OCI-M2 (cell line): ENCODE results near the gene CLTA.
"Not testable (repeated sequence)": the region's sequence is repeated elsewhere in the genome, so short reads cannot be mapped to it uniquely, and the experiment has no call there.

Experiments
- DNase-seq: peaks from one replicate; lab custom pipeline; 2025; ENCODE audit not compliant: unreplicated experiment; lab: John Stamatoyannopoulos, UW

CLTA gene

GRCh38 chr9:36237230-36237629 lies 46.5 kb downstream of the CLTA start:
- DNase-seq, result no peak

DNA sequence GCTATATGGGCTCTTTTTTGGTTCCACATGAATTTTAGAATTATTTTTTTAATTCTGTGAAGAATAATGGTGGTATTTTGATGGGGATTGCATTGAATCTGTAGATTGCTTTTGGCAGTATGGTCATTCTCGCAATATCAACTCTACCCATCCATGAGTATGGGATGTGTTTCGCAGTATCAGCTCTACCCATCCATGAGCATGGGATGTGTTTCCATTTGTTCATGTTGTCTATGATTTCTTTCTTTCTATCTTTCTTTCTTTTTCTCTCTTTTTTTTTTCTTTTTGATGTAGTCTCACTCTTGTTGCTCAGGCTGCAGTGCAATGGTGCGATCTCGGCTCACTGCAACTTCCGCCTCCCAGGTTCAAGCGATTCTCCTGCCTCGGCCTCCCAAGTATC lies 48.5 kb downstream of the CLTA start:
- not testable (repeated sequence) for DNase-seq

- not testable (repeated sequence) for DNase-seq
These were observed 49.0 kb downstream of the CLTA start for GRCh38 chr9:36239675-36240074.

DNA sequence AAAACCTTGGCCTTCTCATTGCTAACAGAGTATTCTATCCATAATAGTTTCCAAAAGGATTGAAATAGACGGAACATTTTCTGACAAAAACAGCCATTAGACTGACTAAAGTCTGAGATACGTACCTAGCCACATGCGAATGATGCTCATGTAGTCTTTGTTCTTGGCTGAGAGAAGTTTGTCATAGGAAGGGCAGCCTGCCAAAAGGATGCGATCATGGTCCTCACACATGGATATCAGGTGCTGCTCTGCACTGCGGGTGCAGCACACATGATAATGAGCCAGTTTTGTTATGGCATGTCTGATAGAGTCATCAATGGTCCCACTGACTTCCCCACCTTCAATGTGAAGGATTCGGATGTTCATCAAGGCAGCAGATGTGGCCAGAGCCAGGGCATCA lies 55.2 kb downstream of the CLTA start:
- DNase-seq, result no peak

DNA sequence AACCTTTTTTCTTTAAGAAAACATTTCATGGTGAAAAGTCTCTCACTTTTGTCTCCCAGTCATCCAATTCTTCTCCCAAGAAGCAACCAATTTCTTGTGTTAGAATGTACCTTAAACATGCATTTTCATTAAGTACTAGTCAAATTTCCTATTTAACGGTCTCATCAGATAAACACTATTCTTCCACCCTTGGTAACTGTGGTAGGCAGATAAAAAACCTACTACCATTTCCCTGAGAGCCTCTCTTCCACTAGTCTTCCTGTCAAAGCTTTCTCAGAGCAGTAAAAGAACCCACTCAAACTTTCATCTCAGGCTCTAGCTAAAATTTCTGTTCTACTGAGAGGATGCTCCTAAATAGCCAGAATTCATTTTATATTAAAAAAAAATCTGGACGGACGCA lies 56.6 kb downstream of the CLTA start:
- DNase-seq, result no peak

DNA sequence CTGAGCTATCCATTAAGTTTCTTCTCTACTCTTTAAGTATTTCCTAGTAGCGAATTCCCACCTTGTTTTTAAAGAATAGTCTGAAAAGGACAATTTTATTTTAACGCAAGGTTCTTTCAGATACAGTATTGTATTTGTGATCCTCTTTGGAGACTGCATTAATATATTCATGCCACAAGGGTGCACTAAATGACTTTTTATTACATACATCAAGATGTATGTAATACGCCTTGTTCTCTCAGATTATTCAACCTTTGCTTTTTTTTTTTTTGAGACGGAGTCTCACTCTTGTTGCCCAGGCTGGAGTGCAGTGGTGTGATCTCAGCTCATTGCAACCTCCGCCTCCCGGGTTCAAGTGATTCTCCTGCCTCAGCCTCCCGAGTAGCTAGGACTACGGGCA lies 57.3 kb downstream of the CLTA start:
- not testable (repeated sequence) for DNase-seq

DNA sequence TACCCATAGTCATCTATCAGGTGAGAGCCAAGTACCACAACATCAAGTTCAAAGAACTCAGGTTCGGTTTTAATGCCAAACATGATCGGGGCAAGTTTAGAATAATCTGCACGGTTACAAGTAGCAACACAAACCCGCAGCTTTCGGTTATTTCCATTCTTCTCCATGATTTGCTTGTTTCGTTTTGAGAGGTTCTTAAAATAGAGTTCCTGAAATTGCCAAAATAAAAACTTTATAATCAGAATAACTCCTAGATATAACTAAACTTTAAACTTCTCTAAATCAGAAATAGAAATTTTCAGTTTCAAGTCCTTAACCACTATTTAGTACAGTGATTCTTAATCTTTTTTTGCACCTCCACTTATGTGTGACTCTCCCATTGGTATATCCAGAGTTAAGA lies 58.5 kb downstream of the CLTA start:
- no peak for DNase-seq

DNA sequence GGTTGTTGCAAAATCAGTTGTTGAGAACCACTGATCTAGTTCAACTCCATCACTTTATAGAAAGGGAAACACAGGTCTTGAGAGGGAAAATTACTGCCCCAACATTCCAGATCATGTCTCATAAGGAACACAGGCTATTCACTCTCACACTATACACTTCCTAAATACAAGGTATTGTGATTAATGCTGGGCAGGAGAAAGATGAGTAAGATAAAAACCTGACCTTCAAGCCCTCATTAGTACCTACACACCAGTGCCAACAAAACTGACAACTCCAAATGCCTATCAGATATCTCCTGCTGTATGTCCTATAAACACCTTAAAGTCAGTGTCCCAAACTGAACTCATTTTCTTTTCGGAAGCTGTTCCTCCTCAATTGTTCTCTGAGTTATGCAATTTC lies 59.4 kb downstream of the CLTA start:
- no peak for DNase-seq

DNA sequence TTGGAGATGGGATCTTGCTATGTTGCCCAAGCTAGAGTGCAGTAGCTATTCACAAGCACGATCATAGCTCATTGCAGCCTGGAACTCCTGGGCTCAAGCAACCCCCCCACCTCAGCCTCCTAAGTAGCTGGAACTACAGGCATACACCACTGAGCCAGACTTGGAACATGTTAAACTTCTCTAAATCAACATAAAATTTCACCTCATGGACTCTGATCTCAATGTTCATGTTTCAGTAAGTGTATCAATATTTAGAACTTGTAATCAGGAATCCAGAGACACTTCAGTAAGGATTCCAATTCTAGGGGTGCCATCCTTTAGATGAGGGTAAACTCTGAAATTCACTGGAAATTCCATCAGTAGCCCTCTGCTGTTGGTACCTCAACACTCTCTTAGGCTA lies 60.7 kb downstream of the CLTA start:
- no peak for DNase-seq

- peak; percentile 46 for DNase-seq
These were observed 67.7 kb downstream of the CLTA start, which contains the start of gene GNE for GRCh38 chr9:36258208-36258995. Gene GNE, minus strand, starts transcription at chr9:36258448. Its CDS starts 9,093 bp downstream, at chr9:36249355.

- no peak for DNase-seq
These were observed 68.3 kb downstream of the CLTA start for GRCh38 chr9:36258996-36259533.
